AG08395 (cell line): Measurements from ENCODE around the gene PITPNC1.
"Not testable (repeated sequence)": the region's sequence is repeated elsewhere in the genome, so short reads cannot be mapped to it uniquely, and the experiment has no call there.

Experiments used
- DNase-seq: peaks from one replicate; pipeline ENCODE4 v3.0.0; 2012; ENCODE audit warnings: mixed read lengths, low spot score

The PITPNC1 gene

GRCh38 chr17:67515490-67516083 lies 138.5 kb downstream of the PITPNC1 start:
- no peak for DNase-seq

GRCh38 chr17:67516571-67516970 lies 139.5 kb downstream of the PITPNC1 start:
- not testable (repeated sequence) for DNase-seq

- DNase-seq = no peak
Measured at GRCh38 chr17:67517325-67517724, 140.2 kb downstream of the PITPNC1 start.

GRCh38 chr17:67518876-67519275 lies 141.8 kb downstream of the PITPNC1 start:
- peak; percentile 28 for DNase-seq

- no peak for DNase-seq
Measured at GRCh38 chr17:67519801-67520251, 142.7 kb downstream of the PITPNC1 start.

- DNase-seq = peak; percentile 50
Measured at GRCh38 chr17:67520252-67520906, 143.3 kb downstream of the PITPNC1 start.

- peak; percentile 49 for DNase-seq
Measured at GRCh38 chr17:67520916-67521774, 144.1 kb downstream of the PITPNC1 start.

- DNase-seq = no peak
Measured at GRCh38 chr17:67521775-67522069, 144.6 kb downstream of the PITPNC1 start.

- no peak for DNase-seq
Measured at GRCh38 chr17:67523101-67523500, 146.0 kb downstream of the PITPNC1 start.

GRCh38 chr17:67525239-67526135 lies 148.4 kb downstream of the PITPNC1 start:
- DNase-seq = no peak

GRCh38 chr17:67526700-67527099 lies 149.6 kb downstream of the PITPNC1 start:
- no peak for DNase-seq

GRCh38 chr17:67528751-67529436 lies 151.8 kb downstream of the PITPNC1 start:
- DNase-seq = peak; percentile 95

- DNase-seq = peak; percentile 6
Measured at GRCh38 chr17:67531291-67531690, 154.2 kb downstream of the PITPNC1 start.

- no peak for DNase-seq
Measured at GRCh38 chr17:67532326-67532871, 155.3 kb downstream of the PITPNC1 start.

GRCh38 chr17:67534941-67535340 lies 157.9 kb downstream of the PITPNC1 start:
- no peak for DNase-seq

GRCh38 chr17:67542219-67543114 lies 165.4 kb downstream of the PITPNC1 start:
- no peak for DNase-seq

- DNase-seq = no peak
Measured at GRCh38 chr17:67544364-67544955, 167.4 kb downstream of the PITPNC1 start.

GRCh38 chr17:67546578-67547527 lies 169.8 kb downstream of the PITPNC1 start:
- no peak for DNase-seq
